GM19035 (cell line): ENCODE results near the gene GTF2F1.
"Not testable (repeated sequence)": the region's sequence is repeated elsewhere in the genome, so short reads cannot be mapped to it uniquely, and the experiment has no call there.

Source experiments
- ATAC-seq: cut with Tn5 transposase; IDR thresholded peaks from one replicate; pipeline ENCODE4 v1.9.1; 2021; ENCODE audit not compliant: unreplicated experiment

GTF2F1 gene

DNA sequence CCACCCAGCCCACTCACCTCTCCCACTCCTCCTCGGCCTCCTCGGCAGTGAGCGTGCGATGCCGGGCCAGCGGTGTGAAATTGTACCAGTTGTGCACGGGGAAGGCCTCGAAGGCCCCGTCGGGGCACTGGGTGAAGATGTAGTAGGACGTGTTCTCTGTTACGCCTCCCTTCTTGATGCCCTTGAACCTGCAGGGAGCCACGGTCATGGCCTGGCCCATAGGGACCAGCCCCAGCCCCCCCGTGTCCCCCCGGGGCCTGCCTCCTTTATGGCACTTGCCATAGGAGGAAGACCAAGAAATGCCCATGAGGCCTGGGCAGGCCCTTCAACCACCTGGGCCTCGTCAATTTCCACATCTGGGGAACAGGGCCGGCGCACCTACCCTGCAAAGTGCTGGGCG, 5.6 kb downstream of the GTF2F1 start:
- ATAC-seq, result no peak

- no peak for ATAC-seq
Observed at GRCh38 chr19:6384381-6384780, 8.6 kb downstream of the GTF2F1 start.

GRCh38 chr19:6383188-6383587, 9.8 kb downstream of the GTF2F1 start:
- no peak for ATAC-seq

DNA sequence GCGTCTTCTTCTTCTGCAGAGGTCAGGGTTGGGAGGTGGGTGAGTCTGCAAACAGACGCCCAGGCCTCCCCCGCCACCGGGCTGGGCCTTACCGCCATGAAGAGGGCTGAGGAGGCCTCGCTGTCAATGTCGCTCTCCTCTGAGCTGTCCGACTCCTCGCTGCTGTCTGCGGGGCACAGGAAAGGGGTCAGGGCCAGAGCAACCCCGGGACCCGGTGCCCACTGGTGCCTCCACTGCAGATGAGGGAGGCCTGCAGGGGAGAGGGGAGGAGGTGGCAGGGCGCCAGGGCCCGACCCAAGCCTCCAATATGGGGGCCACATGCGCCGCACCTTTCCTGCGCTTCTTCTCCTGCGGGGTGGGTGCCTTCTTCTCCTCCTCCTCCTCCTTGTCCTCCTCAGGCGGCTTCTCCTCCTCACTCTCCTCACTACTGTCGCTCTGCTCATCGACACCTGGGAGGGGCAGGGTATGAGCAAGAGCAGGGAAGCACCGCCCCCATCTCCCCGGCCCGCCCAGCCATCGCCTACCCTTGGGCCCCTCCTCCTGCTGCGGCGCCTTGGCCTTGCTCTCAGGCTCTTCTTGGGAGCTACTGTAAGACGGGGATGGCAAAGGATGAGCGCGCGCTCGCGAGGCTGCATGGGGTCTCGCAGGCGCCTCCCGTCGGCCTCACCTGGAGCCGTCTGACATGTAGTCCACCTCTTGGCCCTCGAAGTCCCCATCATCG, 11.8 kb downstream of the GTF2F1 start:
- no peak for ATAC-seq

DNA sequence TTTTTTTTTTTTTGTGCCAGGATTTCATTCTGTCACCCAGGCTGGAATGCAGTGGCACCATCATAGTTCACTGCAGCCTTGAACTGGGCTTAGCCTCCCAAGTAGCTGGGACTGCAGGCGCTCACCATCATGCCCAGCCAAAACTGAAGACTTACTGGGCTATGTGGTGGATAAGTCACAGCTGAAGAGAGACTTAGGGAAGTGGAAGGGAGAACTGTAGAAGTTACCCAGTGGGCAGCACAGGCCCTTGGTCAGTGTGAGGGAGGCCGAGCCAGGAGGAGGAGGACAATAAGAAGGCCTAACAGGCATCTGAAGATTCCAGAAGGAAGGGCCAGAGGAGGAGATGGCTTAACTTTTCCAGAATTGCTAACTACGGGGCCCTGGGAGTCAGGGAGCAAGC, 13.2 kb downstream of the GTF2F1 start:
- no peak for ATAC-seq

DNA sequence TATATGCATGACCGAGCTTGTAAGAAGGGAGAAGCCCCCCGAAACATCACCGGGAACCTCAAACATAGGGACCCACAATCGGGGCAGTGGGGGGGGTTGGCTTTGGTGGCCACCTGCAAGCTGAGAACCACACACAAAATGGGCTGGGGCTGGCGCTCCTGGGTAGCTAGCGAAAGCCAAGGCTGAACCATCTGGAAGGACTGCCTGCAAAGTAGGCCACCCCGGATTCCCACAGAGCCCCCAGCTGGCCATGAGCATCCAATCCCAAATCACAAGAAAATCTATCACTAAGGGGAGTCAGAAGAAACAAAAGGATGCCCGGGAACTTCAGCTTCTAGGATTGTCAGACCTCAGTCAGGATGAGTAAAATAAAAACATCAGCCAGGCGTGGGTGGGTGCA, 14.5 kb downstream of the GTF2F1 start:
- ATAC-seq, result no peak

DNA sequence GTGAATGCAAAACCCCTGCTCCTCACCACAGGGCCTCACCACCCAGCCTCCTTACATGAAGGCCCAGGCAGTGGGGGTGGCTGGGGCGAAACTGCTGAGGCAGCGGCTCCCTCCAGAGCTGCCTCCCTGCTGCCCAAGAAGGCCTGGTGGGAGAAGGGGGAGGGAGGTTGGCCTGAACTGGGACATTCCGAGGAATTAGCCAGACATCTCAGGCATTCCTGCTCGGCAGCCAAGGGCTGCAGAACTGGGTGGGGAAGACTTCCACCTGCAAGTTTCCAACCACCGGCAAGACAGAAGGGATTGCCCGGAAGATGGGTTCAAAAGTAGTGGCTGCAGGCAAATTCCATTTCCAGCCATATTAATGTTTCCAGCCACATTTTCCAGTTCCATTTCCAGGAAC, 14.9 kb downstream of the GTF2F1 start:
- ATAC-seq, result no peak

- no peak for ATAC-seq
Observed at GRCh38 chr19:6376512-6377190, 16.3 kb downstream of the GTF2F1 start.

- no peak for ATAC-seq
Observed at GRCh38 chr19:6375411-6376010, 17.5 kb downstream of the GTF2F1 start, which contains the start of gene PSPN. Gene PSPN, minus strand, starts transcription at chr19:6375933. Its CDS starts 84 bp downstream, at chr19:6375849.

DNA sequence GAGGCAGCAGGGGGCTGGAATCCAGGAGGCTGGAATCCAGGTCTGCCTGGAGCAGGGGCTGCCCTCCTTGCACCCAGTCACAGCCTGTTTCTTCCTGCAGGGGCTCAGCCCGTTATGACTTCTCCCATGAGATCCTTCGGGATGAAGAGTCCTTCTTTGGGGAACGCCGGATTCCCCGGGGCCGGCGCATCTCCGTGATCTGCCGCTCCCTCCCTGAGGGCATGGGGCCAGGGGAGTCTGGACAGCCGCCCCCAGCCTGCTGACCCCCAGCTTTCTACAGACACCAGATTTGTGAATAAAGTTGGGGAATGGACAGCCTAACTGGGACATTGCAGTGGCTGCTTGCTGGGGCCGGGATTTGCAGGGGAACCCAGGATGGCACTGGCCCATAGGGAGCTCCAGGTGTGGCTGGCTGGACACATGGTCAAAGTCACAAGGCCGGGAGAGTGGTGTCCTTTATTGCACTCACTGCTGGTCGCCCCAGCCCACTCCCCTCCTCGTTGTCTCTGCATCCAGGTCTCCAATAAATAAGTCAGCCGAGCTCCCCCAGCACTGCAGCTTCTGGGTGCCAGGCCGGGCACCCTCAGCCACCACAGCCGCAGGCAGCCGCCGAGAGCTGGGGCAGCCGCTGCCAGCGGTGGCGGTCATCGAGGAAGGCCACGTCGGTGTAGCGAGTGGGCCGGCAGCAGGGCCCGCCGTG, 18.1 kb downstream of the GTF2F1 start:
- ATAC-seq, result no peak

DNA sequence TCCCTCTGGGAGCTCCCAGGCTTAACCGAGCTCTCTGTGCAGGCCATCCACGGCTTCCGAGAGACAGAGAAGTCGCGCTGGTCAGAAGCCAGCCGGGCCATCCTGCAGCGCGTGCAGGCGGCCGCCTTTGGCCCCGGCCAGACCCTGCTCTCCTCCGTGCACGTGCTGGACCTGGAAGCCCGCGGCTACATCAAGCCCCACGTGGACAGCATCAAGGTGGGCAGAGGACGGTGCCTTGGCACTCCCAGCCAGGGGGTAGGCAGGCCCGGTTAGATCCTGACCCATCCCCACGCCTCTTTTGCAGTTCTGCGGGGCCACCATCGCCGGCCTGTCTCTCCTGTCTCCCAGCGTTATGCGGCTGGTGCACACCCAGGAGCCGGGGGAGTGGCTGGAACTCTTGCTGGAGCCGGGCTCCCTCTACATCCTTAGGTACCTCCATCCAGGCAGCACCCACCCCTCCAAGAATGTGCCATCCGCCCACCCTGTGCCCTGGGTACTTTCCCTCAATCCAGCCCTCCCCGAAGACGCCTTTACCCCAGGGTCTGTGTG, 18.7 kb downstream of the GTF2F1 start:
- ATAC-seq, result no peak

- ATAC-seq, result no peak
Observed at GRCh38 chr19:6373813-6374108, 19.2 kb downstream of the GTF2F1 start.

GRCh38 chr19:6373096-6373812, 19.7 kb downstream of the GTF2F1 start:
- ATAC-seq, result peak; percentile 54

GRCh38 chr19:6372594-6373095, 20.3 kb downstream of the GTF2F1 start, which contains the start of gene ALKBH7:
Gene ALKBH7, plus strand, starts transcription at chr19:6372794. Its CDS starts 27 bp downstream, at chr19:6372821.
- peak; percentile 76 for ATAC-seq

- no peak for ATAC-seq
Observed at GRCh38 chr19:6364353-6364752, 28.6 kb downstream of the GTF2F1 start.

- ATAC-seq, result no peak
Observed at GRCh38 chr19:6362351-6362801, 30.6 kb downstream of the GTF2F1 start.

DNA sequence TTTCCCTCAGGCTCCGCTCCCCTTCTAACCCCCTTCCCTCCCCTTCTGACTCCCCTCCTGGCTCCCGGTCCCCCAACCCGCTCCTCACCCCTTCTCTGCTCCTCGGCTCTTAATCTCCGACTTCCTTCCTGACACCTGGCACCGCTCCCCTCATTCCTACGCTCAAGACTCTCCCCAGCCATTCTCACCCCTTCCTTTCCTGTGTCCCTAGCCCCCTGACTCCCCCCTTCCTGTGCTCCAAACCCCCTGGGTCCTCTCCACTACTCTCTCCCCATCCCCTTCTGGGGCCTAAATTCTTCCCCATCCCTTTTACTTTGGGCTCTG, 31.0 kb downstream of the GTF2F1 start:
- no peak for ATAC-seq

GRCh38 chr19:6360857-6361216, 32.1 kb downstream of the GTF2F1 start:
- ATAC-seq, result not testable (repeated sequence)

DNA sequence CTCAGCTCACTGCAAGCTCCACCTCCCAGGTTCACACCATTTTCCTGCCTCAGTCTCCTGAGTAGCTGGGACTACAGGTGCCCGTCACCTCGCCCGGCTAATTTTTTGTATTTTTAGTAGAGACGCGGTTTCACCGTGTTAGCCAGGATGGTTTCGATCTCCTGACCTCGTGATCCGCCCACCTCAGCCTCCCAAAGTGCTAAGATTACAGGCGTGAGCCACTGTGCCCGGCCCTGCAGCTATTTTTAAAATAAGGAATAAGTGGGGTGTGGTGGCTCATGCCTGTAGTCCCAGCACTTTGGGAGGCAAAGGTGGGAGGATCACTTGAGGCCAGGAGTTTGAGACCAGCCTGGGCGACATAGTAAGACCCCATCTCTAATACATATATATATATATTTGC, 32.5 kb downstream of the GTF2F1 start:
- ATAC-seq, result not testable (repeated sequence)

GRCh38 chr19:6359568-6360341, 33.2 kb downstream of the GTF2F1 start:
- ATAC-seq, result no peak
